Right ventricle myocardium inferior (tissue), 1 donor: ENCODE data around the gene ANKRD13D. TPM values are rescaled to one million over a fixed set of nuclear protein-coding genes. Genes with fewer than 3 reads are reported as not detected.

Experiments
- ATAC-seq: fragments of 200-7000 bp; cut with Tn5 transposase; one replicate; pipeline ENCODE4 v1.9.1; 2020; ENCODE audit warnings: mild to moderate bottlenecking, moderate library complexity
- DNase-seq: peaks from one replicate; pipeline ENCODE4 v3.0.0; 2021; ENCODE audit errors: missing footprints
- intact Hi-C: fragments of 100-400 bp; cut with DNase I; formaldehyde crosslinking; loops from one replicate; pipeline ENCODE4 v1.11.0; 2022
- long read RNA-seq: library from polyadenylated mRNA; unstranded; transcript quantifications from one replicate; pipeline ENCODE4 v2.0.0, GENCODE V29; 2021
- total RNA-seq: library from RNA; stranded (reverse); fragmentation: NEBNext Ultra II Directional; extraction: Animal tissue kit (Norgen Biotek cat#: 25700); gene quantifications from one replicate; pipeline ENCODE4 v1.2.1, GENCODE V29; 2021
- donor health status: DM: no; HTN: yes; CAD: no; lungs with severe emphysema.

Gene ANKRD13D
- 15.2 TPM for total RNA-seq
- long read RNA-seq, transcript ANKRD13D-202 (15 exons, 2,881 nt): major isoform, 5 of 9 reads
- long read RNA-seq, partial matches to known transcripts: 1 of 9 reads
- long read RNA-seq, other reads (novel, unspliced or antisense): 2 of 9 reads

- intact Hi-C loops: loop anchor here (2.0 kb wide), 1 partner anchor 22 kb away; the partner anchor contains the start of gene GRK2
- ATAC-seq (no peak), DNase-seq (peak; percentile 77)
Observed at GRCh38 chr11:67289226-67289650, at the start of gene ANKRD13D. Gene ANKRD13D (plus strand): TSS chr11:67289303. CDS start chr11:67289461, 158 bp downstream.

GRCh38 chr11:67239783-67240575 lies 49.1 kb upstream of the ANKRD13D start:
- intact Hi-C loops: loop anchor here (2.0 kb wide), 1 partner anchor 157 kb away; no protein-coding TSS in a partner anchor
- DNase-seq: peak; percentile 96
- peak; percentile 98 for ATAC-seq

DNA sequence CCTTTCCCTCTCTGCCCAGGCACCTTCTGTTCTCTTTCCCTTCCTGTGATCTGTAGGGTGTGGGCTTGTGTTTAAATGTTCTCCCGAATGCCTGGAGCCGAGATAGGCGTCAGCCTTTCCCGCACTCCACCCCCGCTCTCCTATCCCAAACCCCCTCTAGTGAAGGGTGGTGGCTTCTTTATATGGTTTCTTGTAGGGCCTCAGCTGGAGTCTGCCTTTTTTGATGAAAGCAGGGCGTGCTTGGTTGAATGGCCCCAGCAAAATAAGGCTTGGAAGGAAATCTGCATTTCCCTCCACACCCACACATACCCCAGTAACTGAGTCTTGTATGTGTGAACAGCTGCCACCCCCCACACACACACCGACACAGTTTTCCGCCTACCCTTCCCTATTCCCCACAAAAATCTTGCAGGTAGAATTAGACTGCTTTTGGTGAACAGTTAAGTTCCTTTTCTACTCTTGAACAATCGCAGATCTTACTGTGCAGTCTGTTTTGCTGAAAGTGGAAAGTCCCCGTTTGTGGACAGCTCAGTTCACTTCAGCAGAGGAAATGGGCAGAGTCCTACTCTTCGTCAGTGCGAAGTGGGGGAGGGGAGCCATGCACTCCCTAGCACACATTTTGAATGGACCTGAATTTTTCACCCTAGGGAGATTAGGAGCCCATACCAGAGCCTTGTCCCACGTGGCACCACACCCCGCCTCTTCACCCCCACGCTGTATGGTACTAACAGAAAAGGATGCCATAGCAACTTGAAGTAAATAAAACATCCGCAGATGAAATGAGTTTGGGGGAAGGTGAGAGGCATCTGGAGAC lies 48.3 kb upstream of the ANKRD13D start:
- intact Hi-C loops: no loop called here
- DNase-seq: peak; percentile 76
- ATAC-seq: peak; percentile 16

DNA sequence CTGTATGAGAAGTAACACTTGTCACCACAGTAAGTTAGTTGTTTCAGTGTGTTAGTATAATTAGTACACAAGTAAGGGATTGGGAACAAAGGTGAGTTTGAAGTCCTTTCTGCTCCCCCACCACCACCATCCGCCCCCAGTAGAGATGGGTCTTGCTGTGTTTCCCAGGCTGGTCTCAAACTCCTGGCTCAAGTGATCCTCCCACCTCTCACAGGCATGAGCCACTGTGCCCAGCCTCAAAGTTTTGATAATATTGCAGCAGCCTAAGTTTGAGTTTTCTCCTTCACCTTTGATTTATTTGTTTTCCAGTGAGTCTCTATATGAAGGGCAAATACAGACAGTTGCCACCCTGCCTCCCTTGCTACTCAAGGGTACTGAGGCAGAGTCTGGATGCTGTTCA lies 46.6 kb upstream of the ANKRD13D start:
- ATAC-seq (no peak), DNase-seq (no peak)
- intact Hi-C loops: no loop called here

DNA sequence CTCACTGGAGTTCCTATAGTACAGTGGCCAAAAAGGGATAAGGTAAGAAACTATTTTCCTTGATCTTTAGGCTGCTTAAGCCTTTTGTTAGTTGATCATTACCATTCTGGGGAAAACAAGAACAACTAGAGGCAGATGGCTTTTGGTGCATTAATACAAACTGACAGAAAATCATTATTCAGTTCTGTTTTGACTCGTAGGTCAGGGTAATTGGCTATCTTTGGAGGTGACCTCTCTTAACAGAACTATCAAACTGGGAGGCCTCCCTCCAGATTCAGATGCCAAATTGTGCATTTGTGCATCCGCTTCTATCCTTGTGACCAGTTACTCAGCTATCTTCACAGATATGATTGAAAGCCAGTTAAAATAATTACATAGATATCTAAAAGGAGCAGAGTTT lies 46.1 kb upstream of the ANKRD13D start:
- DNase-seq (no peak), ATAC-seq (no peak)
- intact Hi-C loops: no loop called here

GRCh38 chr11:67245046-67245445 lies 44.1 kb upstream of the ANKRD13D start:
- DNase-seq (peak; percentile 45), ATAC-seq (no peak)
- intact Hi-C loops: no loop called here

DNA sequence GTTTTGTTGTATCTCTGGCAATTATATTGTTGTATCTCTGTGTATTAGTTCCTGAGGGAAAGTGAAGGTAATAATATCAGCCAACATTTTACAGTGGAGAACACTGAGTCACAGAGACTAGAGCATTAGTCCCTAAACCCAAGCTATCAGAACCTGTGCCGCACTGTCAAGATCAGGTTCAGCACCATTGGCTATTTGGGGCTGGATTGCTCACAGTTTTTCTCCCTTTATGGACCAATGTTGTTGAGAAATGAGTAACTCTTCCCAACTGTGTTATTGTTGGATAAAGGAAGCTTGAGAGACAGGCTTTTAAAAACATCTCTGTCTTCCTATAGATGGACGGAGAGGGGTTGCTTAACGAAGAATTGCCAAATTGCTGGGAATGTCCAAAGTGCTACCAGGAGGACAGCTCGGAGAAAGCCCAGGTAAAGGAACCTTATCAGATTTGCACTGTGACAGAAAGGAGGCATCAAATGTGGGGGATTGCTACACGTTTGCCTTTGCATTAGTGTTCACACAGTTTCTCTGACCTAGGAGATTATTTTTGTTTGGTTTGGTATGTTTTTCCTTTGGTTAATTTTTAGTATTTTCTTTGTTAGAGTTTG lies 41.1 kb upstream of the ANKRD13D start:
- ATAC-seq (no peak), DNase-seq (no peak)
- intact Hi-C loops: no loop called here

DNA sequence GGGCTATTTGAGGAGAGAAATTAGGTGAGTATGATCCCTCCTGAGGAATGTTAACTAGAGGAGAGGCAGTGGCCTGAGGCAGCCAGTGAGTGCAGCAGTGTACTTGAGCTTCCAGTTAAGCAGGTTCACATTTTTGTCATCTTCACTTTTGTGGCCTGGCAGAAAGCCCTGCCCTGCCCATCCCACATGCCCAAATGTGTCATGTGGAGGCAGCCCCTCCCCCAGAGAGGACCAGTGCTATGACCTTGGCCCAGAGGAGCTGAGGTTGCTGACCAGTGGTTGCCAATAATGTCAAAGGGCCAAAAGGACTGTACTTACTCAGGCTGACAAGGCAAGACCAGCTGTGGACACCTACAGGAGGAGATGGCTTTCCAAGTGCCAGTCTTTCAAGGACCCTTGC lies 40.5 kb upstream of the ANKRD13D start:
- peak; percentile 62 for ATAC-seq
- intact Hi-C loops: no loop called here
- peak; percentile 61 for DNase-seq

- ATAC-seq: no peak
Observed at GRCh38 chr11:67250059-67251043, 38.8 kb upstream of the ANKRD13D start.

DNA sequence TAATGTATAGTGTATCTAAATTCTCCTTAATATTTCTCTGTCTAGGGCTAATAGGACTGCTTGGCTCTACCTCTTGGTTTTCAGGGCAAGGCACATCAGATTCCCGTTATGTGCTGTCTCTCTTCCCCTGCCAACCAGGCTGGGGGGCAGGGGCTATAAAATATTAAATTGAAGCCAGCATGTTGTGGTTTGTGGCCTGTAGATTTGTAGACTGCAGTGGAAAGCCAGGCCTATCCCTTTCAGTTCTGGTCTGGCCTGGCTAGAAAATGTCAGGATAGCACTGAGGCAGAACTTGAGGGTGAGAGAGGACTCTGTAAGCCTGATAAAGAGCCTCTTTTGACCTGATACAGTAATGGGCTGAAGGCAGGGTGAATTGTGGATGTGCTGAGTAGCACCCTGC lies 37.3 kb upstream of the ANKRD13D start:
- intact Hi-C loops: no loop called here

More at GRCh38 chr11:67250059-67251043, 38.8 kb upstream of the ANKRD13D start:
- intact Hi-C loops: no loop called here
- no peak for DNase-seq

GRCh38 chr11:67252831-67253239 lies 36.3 kb upstream of the ANKRD13D start:
- ATAC-seq: peak; percentile 62

More for the DNA sequence above, 37.3 kb upstream of the ANKRD13D start:
- DNase-seq (no peak), ATAC-seq (no peak)

GRCh38 chr11:67253872-67254624 lies 35.1 kb upstream of the ANKRD13D start:
- intact Hi-C loops: no loop called here
- ATAC-seq: no peak
- DNase-seq: no peak

More at GRCh38 chr11:67252831-67253239, 36.3 kb upstream of the ANKRD13D start:
- DNase-seq: no peak
- intact Hi-C loops: no loop called here

GRCh38 chr11:67254798-67255197 lies 34.3 kb upstream of the ANKRD13D start:
- no peak for DNase-seq
- no peak for ATAC-seq
- intact Hi-C loops: no loop called here

- no peak for DNase-seq
- intact Hi-C loops: no loop called here
- no peak for ATAC-seq
Observed at GRCh38 chr11:67255353-67255752, 33.8 kb upstream of the ANKRD13D start.

DNA sequence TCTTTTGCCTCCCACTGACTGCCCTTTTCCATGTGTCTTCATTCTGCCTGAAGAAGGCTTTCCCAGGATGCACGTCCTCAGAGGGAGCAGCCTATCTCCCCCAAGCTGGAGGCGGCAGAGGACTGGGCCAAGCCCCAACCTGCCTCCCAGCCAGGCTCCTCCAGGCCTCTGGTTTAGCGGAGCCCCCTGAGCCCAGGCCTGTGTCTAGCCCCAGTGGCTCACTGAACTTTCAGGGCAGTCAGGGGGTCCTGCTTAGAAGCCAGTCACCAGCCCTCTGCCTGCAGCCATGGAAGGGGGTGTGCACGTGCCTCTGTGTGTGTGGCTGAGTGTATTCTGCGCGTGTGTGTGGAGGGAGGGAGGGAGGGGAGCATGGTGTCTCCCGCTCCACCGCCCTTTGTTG lies 33.2 kb upstream of the ANKRD13D start:
- DNase-seq: no peak
- intact Hi-C loops: no loop called here
- ATAC-seq: no peak

GRCh38 chr11:67256477-67257135 lies 32.5 kb upstream of the ANKRD13D start:
- DNase-seq: no peak
- no peak for ATAC-seq
- intact Hi-C loops: no loop called here

DNA sequence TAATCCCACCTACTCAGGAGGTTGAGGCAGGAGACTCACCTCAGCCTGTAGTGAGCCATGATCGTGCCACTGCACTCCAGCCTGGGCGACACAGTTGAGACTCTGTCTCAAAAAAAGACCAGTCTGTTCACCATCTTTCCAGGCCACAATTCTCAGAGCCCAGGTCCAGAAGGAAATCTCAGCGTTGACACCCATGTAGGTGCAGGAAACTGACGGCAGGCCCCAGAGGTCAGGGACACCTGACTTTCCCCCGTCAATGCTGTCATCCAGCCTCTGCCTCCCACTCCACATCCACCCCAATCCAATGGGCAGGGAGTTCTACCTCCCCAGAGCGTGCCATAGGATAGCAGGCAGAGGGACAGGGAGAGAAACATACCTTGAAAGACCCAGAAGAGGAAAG lies 28.7 kb upstream of the ANKRD13D start:
- no peak for DNase-seq
- intact Hi-C loops: loop anchor here (5.0 kb wide), 1 partner anchor 122 kb away; no protein-coding TSS in a partner anchor
- no peak for ATAC-seq
